Progenitor cell of endocrine pancreas (in vitro differentiated cells): ENCODE measurements around the gene TNP1. TPM values are rescaled to one million over a fixed set of nuclear protein-coding genes. Genes with fewer than 3 reads are reported as not detected.

ENCODE experiments used
- DNase-seq: peaks from one replicate; pipeline ENCODE4 v3.0.0; 2021; ENCODE audit warnings: low spot score; ENCODE audit not compliant: unreplicated experiment
- H3K27ac Mint-ChIP-seq: 2 replicates; pipeline ENCODE4 v1.8.0; 2021; ENCODE audit warnings: mild to moderate bottlenecking, moderate library complexity, mixed read lengths
- H3K27me3 Mint-ChIP-seq: 2 replicates; pipeline ENCODE4 v1.8.0; 2021; ENCODE audit warnings: mixed read lengths
- H3K36me3 Mint-ChIP-seq: 2 replicates; pipeline ENCODE4 v1.8.0; 2022; ENCODE audit warnings: mixed read lengths; ENCODE audit not compliant: insufficient read depth
- H3K4me1 Mint-ChIP-seq: 2 replicates; pipeline ENCODE4 v1.8.0; 2021; ENCODE audit warnings: low read depth, mixed read lengths
- H3K4me3 Mint-ChIP-seq: 2 replicates; pipeline ENCODE4 v1.8.0; 2021; ENCODE audit warnings: low read depth, mild to moderate bottlenecking, moderate library complexity, mixed read lengths
- H3K9me3 Mint-ChIP-seq: 2 replicates; pipeline ENCODE4 v1.8.0; 2021; ENCODE audit warnings: low read depth, mixed read lengths
- total RNA-seq: library from RNA; stranded (reverse); gene quantifications from 2 replicates; pipeline ENCODE4 v1.2.1, GENCODE V29; 2021
- TF ChIP-seq, protein P1 (sequence below): fragments of 200-600 bp; sonication (generic); IDR thresholded peaks from one replicate; pipeline ENCODE4 v1.5.0; 2021; ENCODE audit warnings: antibody characterized with exemption, mild to moderate bottlenecking; ENCODE audit not compliant: unreplicated experiment

The TNP1 gene
- total RNA-seq, 1 donor from 2014 or later: 1.1 TPM

DNA sequence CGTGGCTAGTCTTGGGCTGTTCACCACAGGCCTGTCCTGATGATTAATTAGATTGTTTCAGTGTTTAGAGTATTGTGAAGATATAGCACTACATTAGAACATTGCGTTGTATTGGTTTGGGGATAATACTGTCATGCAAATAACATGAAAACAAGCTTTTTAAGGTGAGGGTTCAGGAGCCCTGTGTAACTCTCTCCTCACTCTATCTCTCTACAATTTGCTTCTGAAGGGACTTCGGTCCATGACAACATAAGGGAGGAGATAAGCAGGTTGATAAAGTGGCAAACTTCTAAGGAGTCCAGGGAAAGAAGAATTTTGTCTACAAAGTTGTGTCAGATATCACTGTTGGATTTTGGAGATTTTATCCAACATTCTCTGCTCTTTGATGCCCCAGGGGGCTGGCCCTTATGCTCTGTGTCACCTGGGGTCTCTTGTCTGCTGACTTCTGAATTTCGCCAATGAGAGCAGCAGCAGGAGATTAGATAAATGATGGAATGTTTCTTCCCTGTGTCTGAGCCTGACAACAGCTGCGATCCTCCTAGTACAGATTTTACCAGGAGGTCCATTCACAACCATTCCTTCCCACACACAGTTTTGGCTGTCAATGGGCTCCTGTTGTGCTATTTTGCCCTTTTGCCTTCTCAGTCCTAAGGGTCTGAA is 3.3 kb downstream of the TNP1 start:
- Mint-ChIP-seq H3K4me3 (no peak overlapping the region), H3K27ac (no peak overlapping the region), H3K36me3 (no peaks in the 10 kb centered on the region), H3K27me3 (peaks cover 7% of the 10 kb centered on the region), H3K9me3 (no peaks in the 10 kb centered on the region), H3K4me1 (peaks cover 3% of the 10 kb centered on the region)
- TF ChIP-seq, protein P1, sequence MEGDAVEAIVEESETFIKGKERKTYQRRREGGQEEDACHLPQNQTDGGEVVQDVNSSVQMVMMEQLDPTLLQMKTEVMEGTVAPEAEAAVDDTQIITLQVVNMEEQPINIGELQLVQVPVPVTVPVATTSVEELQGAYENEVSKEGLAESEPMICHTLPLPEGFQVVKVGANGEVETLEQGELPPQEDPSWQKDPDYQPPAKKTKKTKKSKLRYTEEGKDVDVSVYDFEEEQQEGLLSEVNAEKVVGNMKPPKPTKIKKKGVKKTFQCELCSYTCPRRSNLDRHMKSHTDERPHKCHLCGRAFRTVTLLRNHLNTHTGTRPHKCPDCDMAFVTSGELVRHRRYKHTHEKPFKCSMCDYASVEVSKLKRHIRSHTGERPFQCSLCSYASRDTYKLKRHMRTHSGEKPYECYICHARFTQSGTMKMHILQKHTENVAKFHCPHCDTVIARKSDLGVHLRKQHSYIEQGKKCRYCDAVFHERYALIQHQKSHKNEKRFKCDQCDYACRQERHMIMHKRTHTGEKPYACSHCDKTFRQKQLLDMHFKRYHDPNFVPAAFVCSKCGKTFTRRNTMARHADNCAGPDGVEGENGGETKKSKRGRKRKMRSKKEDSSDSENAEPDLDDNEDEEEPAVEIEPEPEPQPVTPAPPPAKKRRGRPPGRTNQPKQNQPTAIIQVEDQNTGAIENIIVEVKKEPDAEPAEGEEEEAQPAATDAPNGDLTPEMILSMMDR: no peak
- no peak for DNase-seq

DNA sequence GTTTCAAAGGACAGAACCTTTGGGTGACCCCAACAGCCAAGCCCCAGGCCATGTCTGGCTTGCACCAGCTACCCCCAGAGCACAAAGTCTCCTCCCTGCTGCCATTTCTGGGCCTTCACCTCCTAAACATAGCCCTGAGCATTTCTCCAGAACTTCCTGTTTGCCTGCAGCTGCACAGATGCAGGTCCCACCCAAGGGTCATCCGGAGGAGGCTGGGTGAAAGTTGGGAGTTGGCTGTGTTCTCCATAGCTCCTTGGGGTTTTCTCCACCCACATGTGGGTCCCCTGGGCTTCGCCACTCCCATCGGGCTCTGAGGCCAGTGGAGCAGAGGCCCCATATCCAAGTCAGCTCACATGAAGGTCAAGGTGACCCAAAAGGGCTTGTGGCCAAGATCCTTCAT is 4.3 kb downstream of the TNP1 start:
- H3K4me1 Mint-ChIP-seq: peaks cover 3% of the 10 kb centered on the region
- peaks cover 11% of the 10 kb centered on the region for H3K27me3 Mint-ChIP-seq
- H3K9me3 Mint-ChIP-seq: no peaks in the 10 kb centered on the region
- H3K4me3 Mint-ChIP-seq: no peak overlapping the region
- no peak for DNase-seq
- TF ChIP-seq, protein P1: no peak
- H3K36me3 Mint-ChIP-seq: no peaks in the 10 kb centered on the region
- no peak overlapping the region for H3K27ac Mint-ChIP-seq

DNA sequence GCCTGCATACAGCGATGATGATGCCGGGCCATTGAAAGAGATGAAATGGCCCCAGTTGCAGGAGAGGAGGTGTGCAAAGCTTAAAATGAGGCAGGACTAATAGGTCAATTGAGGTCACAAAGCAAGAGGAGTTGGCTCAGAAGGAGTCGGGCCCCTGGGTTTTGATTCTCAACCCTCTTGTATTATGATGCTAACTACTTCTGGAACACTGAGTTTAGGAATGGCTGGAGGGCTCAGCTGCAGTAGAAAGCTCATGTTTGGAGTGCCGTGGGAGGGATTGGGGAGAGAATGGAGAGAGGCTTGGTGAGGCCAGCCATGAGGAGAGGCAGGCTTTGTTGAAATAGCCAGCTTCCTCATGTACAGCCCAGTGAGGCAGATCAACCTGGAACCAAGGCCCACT is 4.8 kb downstream of the TNP1 start:
- no peak overlapping the region for H3K4me3 Mint-ChIP-seq
- no peaks in the 10 kb centered on the region for H3K9me3 Mint-ChIP-seq
- no peak for DNase-seq
- no peaks in the 10 kb centered on the region for H3K36me3 Mint-ChIP-seq
- no peak overlapping the region for H3K27ac Mint-ChIP-seq
- peaks cover 3% of the 10 kb centered on the region for H3K4me1 Mint-ChIP-seq
- TF ChIP-seq, protein P1: no peak
- H3K27me3 Mint-ChIP-seq: peaks cover 11% of the 10 kb centered on the region

DNA sequence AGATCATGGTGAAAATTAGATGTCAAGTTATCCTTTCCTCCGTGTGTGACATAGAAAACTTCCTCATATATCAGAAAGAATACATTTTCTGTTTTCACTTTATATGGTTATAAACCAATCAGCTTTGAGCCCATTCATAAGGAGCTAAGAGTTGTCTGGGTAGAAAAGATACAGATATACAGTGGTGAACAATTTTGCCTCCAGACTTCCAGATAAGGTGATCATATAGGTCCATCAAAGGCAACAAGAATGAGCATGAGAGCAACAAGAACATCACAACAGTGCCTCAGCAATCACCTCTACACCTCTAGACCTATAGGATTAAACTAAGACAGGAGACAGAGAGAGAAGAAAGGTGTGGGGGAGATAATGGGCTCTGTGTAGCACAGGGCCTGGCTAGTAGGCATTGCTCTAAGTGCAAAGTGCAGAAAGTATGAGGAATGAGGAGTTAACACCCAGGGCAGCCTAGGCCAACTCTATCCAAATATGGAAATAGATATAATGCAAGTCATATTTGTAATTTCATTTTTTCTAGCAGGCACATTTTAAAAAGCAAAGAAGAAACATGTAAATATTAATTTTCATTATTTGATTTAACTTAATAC is 8.3 kb downstream of the TNP1 start:
- H3K36me3 Mint-ChIP-seq: no peaks in the 10 kb centered on the region
- no peak for DNase-seq
- no peak overlapping the region for H3K27ac Mint-ChIP-seq
- H3K9me3 Mint-ChIP-seq: no peaks in the 10 kb centered on the region
- TF ChIP-seq, protein P1: no peak
- peaks cover 8% of the 10 kb centered on the region for H3K27me3 Mint-ChIP-seq
- no peak overlapping the region for H3K4me3 Mint-ChIP-seq
- peaks cover 3% of the 10 kb centered on the region for H3K4me1 Mint-ChIP-seq

DNA sequence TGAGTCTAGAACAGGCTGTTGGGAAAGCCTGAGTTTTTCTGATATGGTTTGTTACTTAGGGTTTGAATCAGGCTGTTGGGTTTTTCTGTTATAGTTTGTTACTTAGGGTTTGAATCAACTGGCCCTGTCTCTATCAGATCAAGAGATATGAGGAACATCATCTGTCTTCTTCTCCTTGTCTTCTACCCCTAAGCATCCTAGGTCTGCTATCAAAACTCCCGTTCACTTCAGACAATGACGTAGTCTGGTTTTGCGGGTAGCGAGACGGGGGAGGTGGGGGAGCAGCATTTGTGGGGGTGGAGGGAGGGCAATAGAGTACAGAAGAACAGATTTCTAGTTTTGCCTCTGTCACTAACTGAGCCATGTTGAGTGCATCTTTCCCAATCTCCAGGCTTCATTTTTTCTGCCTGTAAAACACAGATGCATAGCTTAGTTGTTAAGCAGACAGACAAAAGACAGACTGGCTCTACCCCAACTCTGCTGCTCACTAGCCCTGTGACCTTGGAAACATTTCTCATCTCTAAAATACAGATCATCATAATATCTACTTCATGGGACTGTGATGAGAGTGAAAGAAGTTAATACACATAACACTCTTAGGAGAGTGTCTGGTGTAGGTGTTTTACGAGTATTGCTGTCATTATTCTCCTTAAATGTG is 9.1 kb downstream of the TNP1 start:
- H3K27me3 Mint-ChIP-seq: peaks cover 8% of the 10 kb centered on the region
- H3K4me3 Mint-ChIP-seq: no peak overlapping the region
- H3K36me3 Mint-ChIP-seq: no peaks in the 10 kb centered on the region
- no peak for DNase-seq
- no peaks in the 10 kb centered on the region for H3K4me1 Mint-ChIP-seq
- no peaks in the 10 kb centered on the region for H3K9me3 Mint-ChIP-seq
- H3K27ac Mint-ChIP-seq: no peak overlapping the region
- TF ChIP-seq, protein P1: no peak
